ENCODE results near the gene NODAL.

NODAL gene

GRCh38 chr10:70462349-70462984 lies 21.0 kb upstream of the NODAL start:
- no peak for DNase-seq

- peak; percentile 44 for DNase-seq
Measured at GRCh38 chr10:70461397-70462348, 20.2 kb upstream of the NODAL start.

- DNase-seq: no peak
Measured at GRCh38 chr10:70459774-70460490, 18.5 kb upstream of the NODAL start.

GRCh38 chr10:70459061-70459773 lies 17.7 kb upstream of the NODAL start:
- no peak for DNase-seq

- peak; percentile 62 for DNase-seq
Measured at GRCh38 chr10:70458329-70459060, 17.0 kb upstream of the NODAL start.

GRCh38 chr10:70457759-70458305 lies 16.4 kb upstream of the NODAL start:
- no peak for DNase-seq

- no peak for DNase-seq
Measured at GRCh38 chr10:70456164-70456563, 14.7 kb upstream of the NODAL start.

- no peak for DNase-seq
Measured at GRCh38 chr10:70455213-70455630, 13.7 kb upstream of the NODAL start.

- DNase-seq: no peak
Measured at GRCh38 chr10:70448236-70448635, 6.8 kb upstream of the NODAL start.

- DNase-seq: peak; percentile 79
Measured at GRCh38 chr10:70445718-70446657, 4.5 kb upstream of the NODAL start.

- DNase-seq: no peak
Measured at GRCh38 chr10:70444744-70445143, 3.3 kb upstream of the NODAL start.

GRCh38 chr10:70442332-70442988 lies 979 bp upstream of the NODAL start:
- DNase-seq: no peak

- DNase-seq: no peak
Measured at GRCh38 chr10:70441895-70442309, 421 bp upstream of the NODAL start.

GRCh38 chr10:70440296-70441160 lies 953 bp downstream of the NODAL start:
- no peak for DNase-seq

GRCh38 chr10:70437721-70438120 lies 3.8 kb downstream of the NODAL start:
- DNase-seq: no peak

- no peak for DNase-seq
Measured at GRCh38 chr10:70435241-70436085, 6.0 kb downstream of the NODAL start.

- DNase-seq: peak; percentile 53
Measured at GRCh38 chr10:70433581-70434280, 7.8 kb downstream of the NODAL start.
